ENCODE measurements around the gene LGALS1.

Gene LGALS1

DNA sequence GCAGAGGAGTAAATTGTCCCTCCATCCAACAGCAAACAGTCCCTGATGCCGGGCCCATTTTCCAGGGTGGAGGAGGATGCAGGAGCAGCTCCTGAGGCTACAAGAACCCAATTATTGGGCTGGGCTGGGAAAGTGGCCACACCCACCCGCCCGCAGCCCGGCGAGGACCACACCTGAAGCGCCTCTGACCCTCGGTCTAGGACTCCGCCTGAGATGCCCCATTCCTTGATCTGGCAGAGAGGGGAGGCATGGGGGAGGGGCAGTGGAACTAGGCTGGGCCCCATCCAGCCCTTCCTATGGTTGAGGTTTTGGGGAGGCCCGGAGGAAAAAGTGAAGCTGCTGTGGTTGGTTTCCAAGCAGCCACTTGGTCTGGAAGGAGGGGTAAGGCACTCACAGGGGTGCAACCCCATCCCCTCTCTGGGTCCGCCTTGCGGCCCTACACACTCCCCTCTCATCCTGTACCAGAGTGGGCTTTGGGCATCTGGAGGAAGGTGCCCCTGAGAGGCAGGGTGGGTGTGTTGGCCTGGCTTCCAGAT, 2.4 kb upstream of the LGALS1 start:
- in situ Hi-C loops (cut with MboI; ENCODE audit: low sequenced_read_pairs, unreplicated experiment): no loop called here
- TF ChIP-seq, protein P1, sequence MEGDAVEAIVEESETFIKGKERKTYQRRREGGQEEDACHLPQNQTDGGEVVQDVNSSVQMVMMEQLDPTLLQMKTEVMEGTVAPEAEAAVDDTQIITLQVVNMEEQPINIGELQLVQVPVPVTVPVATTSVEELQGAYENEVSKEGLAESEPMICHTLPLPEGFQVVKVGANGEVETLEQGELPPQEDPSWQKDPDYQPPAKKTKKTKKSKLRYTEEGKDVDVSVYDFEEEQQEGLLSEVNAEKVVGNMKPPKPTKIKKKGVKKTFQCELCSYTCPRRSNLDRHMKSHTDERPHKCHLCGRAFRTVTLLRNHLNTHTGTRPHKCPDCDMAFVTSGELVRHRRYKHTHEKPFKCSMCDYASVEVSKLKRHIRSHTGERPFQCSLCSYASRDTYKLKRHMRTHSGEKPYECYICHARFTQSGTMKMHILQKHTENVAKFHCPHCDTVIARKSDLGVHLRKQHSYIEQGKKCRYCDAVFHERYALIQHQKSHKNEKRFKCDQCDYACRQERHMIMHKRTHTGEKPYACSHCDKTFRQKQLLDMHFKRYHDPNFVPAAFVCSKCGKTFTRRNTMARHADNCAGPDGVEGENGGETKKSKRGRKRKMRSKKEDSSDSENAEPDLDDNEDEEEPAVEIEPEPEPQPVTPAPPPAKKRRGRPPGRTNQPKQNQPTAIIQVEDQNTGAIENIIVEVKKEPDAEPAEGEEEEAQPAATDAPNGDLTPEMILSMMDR (IDR thresholded peaks at IDR 0.05; ENCODE audit: borderline replicate concordance, control extremely low read depth, extremely low read depth, insufficient read depth, missing control alignments): no peak
- DNase-seq (ENCODE audit: low spot score): no peak

DNA sequence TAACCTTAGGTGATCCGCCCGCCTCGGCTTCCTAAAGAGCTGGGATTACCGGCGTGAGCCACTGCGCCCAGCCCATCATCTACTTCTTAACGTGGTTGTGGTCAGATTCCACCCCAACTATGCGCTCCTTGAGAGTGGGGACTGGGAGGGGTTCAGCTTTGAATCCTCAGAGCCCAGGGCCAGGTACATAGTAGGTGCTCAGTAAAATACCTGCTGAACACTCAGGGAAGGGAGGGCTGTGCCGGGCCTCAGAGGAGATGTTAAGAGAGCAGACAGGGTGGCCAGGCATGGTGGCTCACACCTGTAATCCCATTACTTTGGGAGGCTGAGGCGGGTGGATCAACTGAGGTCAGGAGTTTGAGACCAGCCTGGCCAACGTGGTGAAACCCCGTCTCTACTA, 1.2 kb upstream of the LGALS1 start:
- TF ChIP-seq, protein P1 (IDR thresholded peaks at IDR 0.05; ENCODE audit: borderline replicate concordance, control extremely low read depth, extremely low read depth, insufficient read depth, missing control alignments): no peak
- no peak for DNase-seq (ENCODE audit: low spot score)
- in situ Hi-C loops (cut with MboI; ENCODE audit: low sequenced_read_pairs, unreplicated experiment): no loop called here

DNA sequence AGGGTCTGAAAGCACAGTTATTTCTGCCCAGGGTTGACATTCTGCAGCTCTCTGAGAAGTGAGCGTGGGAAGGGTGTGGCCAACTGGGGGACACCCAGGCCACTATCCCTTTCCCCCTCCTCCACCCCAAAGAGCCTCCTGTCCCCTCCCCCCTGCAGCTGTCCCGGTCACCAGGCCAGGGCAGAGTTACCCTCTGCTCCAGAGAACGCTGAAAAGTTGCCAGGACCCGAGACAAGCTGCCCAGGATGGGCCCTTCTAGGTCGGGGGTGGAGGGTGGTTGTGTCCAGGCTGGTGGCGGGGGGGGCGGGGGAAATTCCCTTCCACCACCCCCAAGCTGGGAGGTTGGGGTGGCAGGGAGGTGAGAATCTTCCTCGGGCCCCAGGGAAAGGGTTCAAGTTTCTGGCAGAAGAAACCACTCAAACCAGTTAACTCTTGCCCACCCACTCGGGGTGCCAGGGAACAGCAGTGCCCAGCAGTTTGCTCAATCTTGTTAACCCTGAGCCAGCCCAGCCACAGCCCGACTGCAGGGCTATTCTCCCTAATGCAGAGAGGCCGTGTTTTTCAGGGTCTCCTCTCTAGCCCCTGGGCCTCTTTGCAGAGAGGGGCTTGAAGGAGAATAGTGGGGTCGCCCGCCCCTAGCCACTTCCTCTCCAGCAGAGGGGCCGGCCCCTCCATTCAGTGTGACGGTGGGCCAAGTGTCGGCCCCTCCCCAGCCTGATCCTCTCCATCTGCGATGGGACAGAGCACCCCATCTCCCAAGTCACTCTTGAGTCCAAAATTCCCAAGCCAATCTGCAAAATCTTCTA, 697 bp downstream of the LGALS1 start:
- in situ Hi-C loops (cut with MboI; ENCODE audit: low sequenced_read_pairs, unreplicated experiment): no loop called here
- TF ChIP-seq, protein P1 (IDR thresholded peaks at IDR 0.05; ENCODE audit: borderline replicate concordance, control extremely low read depth, extremely low read depth, insufficient read depth, missing control alignments): no peak
- DNase-seq (ENCODE audit: low spot score): no peak

DNA sequence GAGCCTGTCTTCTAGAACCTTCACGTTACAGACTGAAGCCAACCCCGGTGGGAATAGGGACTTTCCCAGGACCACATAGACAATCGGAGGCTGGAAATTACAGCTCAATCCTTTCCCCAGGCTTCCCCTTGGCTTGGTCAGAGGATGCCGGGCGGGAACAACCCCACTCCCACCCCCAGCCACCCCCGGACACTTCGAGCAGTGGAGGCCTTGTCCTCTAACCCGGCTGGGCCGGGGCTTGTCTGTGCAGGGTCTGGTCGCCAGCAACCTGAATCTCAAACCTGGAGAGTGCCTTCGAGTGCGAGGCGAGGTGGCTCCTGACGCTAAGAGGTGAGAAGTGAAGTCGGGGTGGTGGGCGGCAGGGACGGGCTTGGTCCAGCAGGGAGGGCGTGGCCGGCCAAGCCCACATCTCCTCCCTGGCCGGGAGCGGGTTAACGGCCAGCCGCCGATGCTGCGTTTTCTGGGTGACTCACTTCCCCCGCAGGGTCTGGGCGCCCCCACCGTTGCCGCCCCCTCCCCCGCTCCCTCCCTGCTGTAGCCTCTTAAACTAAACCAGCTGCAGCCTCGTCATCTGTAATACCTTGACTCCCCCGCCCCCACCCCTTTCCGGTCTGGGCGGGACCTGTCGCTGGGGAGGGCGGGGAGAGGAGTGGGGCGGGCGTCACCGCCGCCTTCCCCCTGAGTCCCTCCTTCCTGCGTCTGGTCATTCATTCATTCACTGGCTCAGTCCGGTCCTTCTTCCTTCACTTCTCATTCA, 1.5 kb downstream of the LGALS1 start:
- DNase-seq (ENCODE audit: low spot score): peak; percentile 91
- TF ChIP-seq, protein P1 (IDR thresholded peaks at IDR 0.05; ENCODE audit: borderline replicate concordance, control extremely low read depth, extremely low read depth, insufficient read depth, missing control alignments): no peak
- in situ Hi-C loops (cut with MboI; ENCODE audit: low sequenced_read_pairs, unreplicated experiment): no loop called here

DNA sequence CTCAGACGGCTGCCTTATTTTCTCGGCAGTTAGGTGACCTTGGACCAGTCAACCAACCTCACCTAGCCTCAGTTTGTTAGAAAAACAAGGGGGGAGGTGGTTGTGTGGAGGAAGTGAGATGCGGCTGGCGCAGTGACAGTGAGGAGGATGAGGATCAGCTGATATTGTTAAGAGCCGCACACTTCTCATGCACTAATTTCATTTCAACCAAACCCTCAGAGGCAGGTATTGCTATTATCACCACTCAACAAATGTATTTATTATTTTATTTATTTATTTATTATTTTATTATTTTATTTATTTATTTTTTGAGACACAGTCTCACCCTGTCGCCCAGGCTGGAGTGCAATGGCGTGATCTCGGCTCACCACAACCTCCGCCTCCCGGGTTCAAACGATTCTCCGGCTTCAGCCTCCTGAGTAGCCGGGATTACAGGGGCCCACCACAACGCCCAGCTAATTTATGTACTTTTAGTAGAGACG, 2.1 kb downstream of the LGALS1 start:
- TF ChIP-seq, protein P1 (IDR thresholded peaks at IDR 0.05; ENCODE audit: borderline replicate concordance, control extremely low read depth, extremely low read depth, insufficient read depth, missing control alignments): no peak
- no peak for DNase-seq (ENCODE audit: low spot score)
- in situ Hi-C loops (cut with MboI; ENCODE audit: low sequenced_read_pairs, unreplicated experiment): no loop called here

DNA sequence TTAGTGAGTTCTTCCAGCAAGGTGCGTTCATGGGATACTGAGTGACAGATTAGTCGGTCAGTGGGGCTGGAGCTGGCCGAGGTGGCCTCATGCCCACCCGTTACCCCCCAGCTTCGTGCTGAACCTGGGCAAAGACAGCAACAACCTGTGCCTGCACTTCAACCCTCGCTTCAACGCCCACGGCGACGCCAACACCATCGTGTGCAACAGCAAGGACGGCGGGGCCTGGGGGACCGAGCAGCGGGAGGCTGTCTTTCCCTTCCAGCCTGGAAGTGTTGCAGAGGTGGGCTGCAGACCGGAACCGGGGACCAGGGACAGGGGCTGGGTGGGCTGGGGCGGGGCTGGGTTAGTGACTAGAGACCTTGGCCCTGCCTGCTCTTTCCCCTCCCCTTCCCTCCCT, 2.9 kb downstream of the LGALS1 start:
- TF ChIP-seq, protein P1 (IDR thresholded peaks at IDR 0.05; ENCODE audit: borderline replicate concordance, control extremely low read depth, extremely low read depth, insufficient read depth, missing control alignments): no peak
- in situ Hi-C loops (cut with MboI; ENCODE audit: low sequenced_read_pairs, unreplicated experiment): no loop called here
- DNase-seq (ENCODE audit: low spot score): no peak
